Measurements from ENCODE around the gene C2orf81. TPM values are rescaled to one million over a fixed set of nuclear protein-coding genes. Genes with fewer than 3 reads are reported as not detected.

The C2orf81 gene
- total RNA-seq, 1 experiment from 2014 or later: 0.95 TPM

GRCh38 chr2:74371421-74371820, 50.0 kb downstream of the C2orf81 start:
- DNase-seq (ENCODE audit: low spot score): no peak
- in situ Hi-C loops (cut with HindIII; ENCODE audit: low sequenced_read_pairs): no loop called here

GRCh38 chr2:74369976-74370375, 51.4 kb downstream of the C2orf81 start:
- no peak for DNase-seq (ENCODE audit: low spot score)
- in situ Hi-C loops (cut with HindIII; ENCODE audit: low sequenced_read_pairs): no loop called here

GRCh38 chr2:74368499-74368898, 52.9 kb downstream of the C2orf81 start:
- in situ Hi-C loops (cut with HindIII; ENCODE audit: low sequenced_read_pairs): no loop called here
- DNase-seq (ENCODE audit: low spot score): no peak

DNA sequence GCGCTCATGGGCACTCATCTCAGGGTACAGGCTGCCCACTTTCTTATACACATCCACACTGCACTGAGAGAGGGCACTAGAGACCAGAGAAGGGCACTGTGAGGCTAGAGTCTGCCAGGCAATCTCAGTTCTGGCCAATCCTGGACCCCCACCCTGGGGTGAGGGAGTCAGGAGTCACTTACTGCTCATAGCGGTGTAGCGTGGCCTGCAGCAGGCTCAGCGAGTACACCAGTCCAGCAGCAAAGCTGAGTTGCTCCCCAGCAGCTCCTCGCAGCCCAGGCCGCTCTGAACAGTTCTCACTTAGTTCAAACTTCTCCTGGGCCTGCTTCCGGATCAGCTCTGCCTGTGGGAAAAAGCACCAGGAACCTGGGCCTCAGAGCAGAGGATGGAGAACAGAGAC, 53.6 kb downstream of the C2orf81 start:
- in situ Hi-C loops (cut with HindIII; ENCODE audit: low sequenced_read_pairs): no loop called here
- no peak for DNase-seq (ENCODE audit: low spot score)

- in situ Hi-C loops (cut with HindIII; ENCODE audit: low sequenced_read_pairs): no loop called here
These were observed 55.4 kb downstream of the C2orf81 start for GRCh38 chr2:74366036-74366435.

GRCh38 chr2:74364533-74365505, 56.6 kb downstream of the C2orf81 start:
- peak; percentile 31 for DNase-seq (ENCODE audit: low spot score)
- in situ Hi-C loops (cut with HindIII; ENCODE audit: low sequenced_read_pairs): no loop called here

More at GRCh38 chr2:74366036-74366435, 55.4 kb downstream of the C2orf81 start:
- DNase-seq (ENCODE audit: low spot score): no peak

Other genes with a start within 250 kb of the C2orf81 start
- 74.5 and 107 TPM in 2 replicates for gene MOB1A, start 242.7 kb downstream of the C2orf81 start, total RNA-seq (2014; rRNA removed; shearing (Covaris generic))
- 133 and 221 TPM in 2 replicates for gene MTHFD2, start 223.0 kb downstream of the C2orf81 start, total RNA-seq (2014; rRNA removed; shearing (Covaris generic))
- not detected in 2 replicates for gene SLC4A5, start 78.2 kb downstream of the C2orf81 start, total RNA-seq (2014; rRNA removed; shearing (Covaris generic))
- 124 and 145 TPM in 2 replicates for gene DCTN1, start 41.3 kb downstream of the C2orf81 start, total RNA-seq (2014; rRNA removed; shearing (Covaris generic))
- gene WDR54, start 111 bp upstream of the C2orf81 start, total RNA-seq (2014; rRNA removed; shearing (Covaris generic)): 88.5 and 104 TPM in 2 replicates
- 46.5 and 56.2 TPM in 2 replicates for gene RTKN, start 20.3 kb upstream of the C2orf81 start, total RNA-seq (2014; rRNA removed; shearing (Covaris generic))
- gene INO80B, start 33.5 kb upstream of the C2orf81 start, total RNA-seq (2014; rRNA removed; shearing (Covaris generic)): 7.8 and 15.7 TPM in 2 replicates
- gene WBP1, start 36.8 kb upstream of the C2orf81 start, total RNA-seq (2014; rRNA removed; shearing (Covaris generic)): 59.6 and 72.2 TPM in 2 replicates
- 77.5 and 88.6 TPM in 2 replicates for gene MOGS, start 43.8 kb upstream of the C2orf81 start, total RNA-seq (2014; rRNA removed; shearing (Covaris generic))
- 33.2 and 58.9 TPM in 2 replicates for gene MRPL53, start 51.1 kb upstream of the C2orf81 start, total RNA-seq (2014; rRNA removed; shearing (Covaris generic))
- 15.7 and 19.0 TPM in 2 replicates for gene CCDC142, start 61.4 kb upstream of the C2orf81 start, total RNA-seq (2014; rRNA removed; shearing (Covaris generic))
- gene TTC31, start 61.5 kb upstream of the C2orf81 start, total RNA-seq (2014; rRNA removed; shearing (Covaris generic)): 21.7 and 34.6 TPM in 2 replicates
- not detected in 2 replicates for gene LBX2, start 78.0 kb upstream of the C2orf81 start, total RNA-seq (2014; rRNA removed; shearing (Covaris generic))
- gene PCGF1, start 86.1 kb upstream of the C2orf81 start, total RNA-seq (2014; rRNA removed; shearing (Covaris generic)): 38.2 and 39.9 TPM in 2 replicates
- gene TLX2, start 92.8 kb upstream of the C2orf81 start, total RNA-seq (2014; rRNA removed; shearing (Covaris generic)): not detected in 2 replicates
- 0.81 TPM in 1 of 2 replicates, not detected in the other for gene DQX1, start 104.6 kb upstream of the C2orf81 start, total RNA-seq (2014; rRNA removed; shearing (Covaris generic))
- gene AUP1, start 108.1 kb upstream of the C2orf81 start, total RNA-seq (2014; rRNA removed; shearing (Covaris generic)): 120 and 137 TPM in 2 replicates
- 62.1 and 62.8 TPM in 2 replicates for gene HTRA2, start 108.3 kb upstream of the C2orf81 start, total RNA-seq (2014; rRNA removed; shearing (Covaris generic))
- gene LOXL3, start 132.3 kb upstream of the C2orf81 start, total RNA-seq (2014; rRNA removed; shearing (Covaris generic)): 11.4 and 14.4 TPM in 2 replicates
- gene DOK1, start 133.1 kb upstream of the C2orf81 start, total RNA-seq (2014; rRNA removed; shearing (Covaris generic)): 28.7 and 41.5 TPM in 2 replicates
- 0.12 TPM in 1 of 2 replicates, not detected in the other for gene M1AP, start 226.7 kb upstream of the C2orf81 start, total RNA-seq (2014; rRNA removed; shearing (Covaris generic))
- 8.9 and 13.9 TPM in 2 replicates for gene SEMA4F, start 232.6 kb upstream of the C2orf81 start, total RNA-seq (2014; rRNA removed; shearing (Covaris generic))

All from G401 (cell line).